Parathyroid adenoma (tissue), 2 donors: ENCODE results near the gene TRPC6.

Experiments used
- H2AFZ ChIP-seq: fragments of 300-600 bp; sonication (generic); one replicate; pipeline ENCODE4 v1.7.0; 2017; ENCODE audit warnings: antibody characterized with exemption, mild to moderate bottlenecking
- H3K27ac ChIP-seq: fragments of 300-600 bp; sonication (generic); one replicate; pipeline ENCODE4 v1.7.0; 2017
- H3K27me3 ChIP-seq: fragments of 300-600 bp; sonication (generic); one replicate; pipeline ENCODE4 v1.7.0; 2017; ENCODE audit warnings: low read length; ENCODE audit not compliant: control insufficient read depth, insufficient read depth
- H3K36me3 ChIP-seq: fragments of 300-600 bp; sonication (generic); one replicate; pipeline ENCODE4 v1.7.0; 2017; ENCODE audit warnings: low read length; ENCODE audit not compliant: control insufficient read depth, insufficient read depth
- H3K4me1 ChIP-seq: fragments of 300-600 bp; sonication (generic); one replicate; pipeline ENCODE4 v1.7.0; 2017; ENCODE audit warnings: control low read depth
- H3K4me2 ChIP-seq: fragments of 300-600 bp; sonication (generic); one replicate; pipeline ENCODE4 v1.7.0; 2017; ENCODE audit warnings: low read length
- H3K4me3 ChIP-seq: fragments of 300-600 bp; sonication (generic); one replicate; pipeline ENCODE4 v1.7.0; 2017; ENCODE audit warnings: low read depth, low read length
- H3K79me2 ChIP-seq: fragments of 300-600 bp; sonication (generic); one replicate; pipeline ENCODE4 v1.7.0; 2017; ENCODE audit warnings: control low read depth
- H3K9ac ChIP-seq: fragments of 300-600 bp; sonication (generic); one replicate; pipeline ENCODE4 v1.7.0; 2017; ENCODE audit warnings: mild to moderate bottlenecking
- H3K9me3 ChIP-seq: fragments of 300-600 bp; sonication (generic); one replicate; pipeline ENCODE4 v1.7.0; 2017; ENCODE audit warnings: low read length; ENCODE audit not compliant: control insufficient read depth
- CTCF ChIP-seq: fragments of 300-600 bp; sonication (generic); IDR thresholded peaks from one replicate; pipeline ENCODE4 v1.7.0; 2017; ENCODE audit warnings: antibody characterized with exemption, mild to moderate bottlenecking
- donor health status: primary hyperparathyroidism.

Gene TRPC6

GRCh38 chr11:101446238-101446637 lies 137.6 kb downstream of the TRPC6 start:
- TF ChIP-seq CTCF, result no peak
- Histone ChIP-seq H2AFZ (no peak overlapping the region), H3K9ac (no peak overlapping the region), H3K4me3 (no peak overlapping the region), H3K27ac (no peak overlapping the region), H3K79me2 (no peaks in the 10 kb centered on the region), H3K27me3 (no peaks in the 10 kb centered on the region), H3K9me3 (no peaks in the 10 kb centered on the region), H3K4me1 (no peaks in the 10 kb centered on the region), H3K36me3 (no peaks in the 10 kb centered on the region), H3K4me2 (no peak overlapping the region)

- no peaks in the 10 kb centered on the region for H3K9me3 ChIP-seq
- no peak overlapping the region for H3K27ac ChIP-seq
- H2AFZ ChIP-seq, result no peak overlapping the region
- no peaks in the 10 kb centered on the region for H3K27me3 ChIP-seq
- no peaks in the 10 kb centered on the region for H3K36me3 ChIP-seq
- TF ChIP-seq CTCF, result no peak
- H3K4me1 ChIP-seq, result no peaks in the 10 kb centered on the region
- no peak overlapping the region for H3K9ac ChIP-seq
- no peak overlapping the region for H3K4me2 ChIP-seq
- no peaks in the 10 kb centered on the region for H3K79me2 ChIP-seq
- no peak overlapping the region for H3K4me3 ChIP-seq
Observed at GRCh38 chr11:101445761-101446160, 138.0 kb downstream of the TRPC6 start.

- H3K9me3 ChIP-seq, result no peaks in the 10 kb centered on the region
- no peak overlapping the region for H3K4me2 ChIP-seq
- no peak overlapping the region for H3K9ac ChIP-seq
- no peaks in the 10 kb centered on the region for H3K36me3 ChIP-seq
- no peak for TF ChIP-seq CTCF
- no peak overlapping the region for H3K4me3 ChIP-seq
- H3K27me3 ChIP-seq, result no peaks in the 10 kb centered on the region
- H3K27ac ChIP-seq, result no peak overlapping the region
- H2AFZ ChIP-seq, result no peak overlapping the region
- no peaks in the 10 kb centered on the region for H3K4me1 ChIP-seq
- no peaks in the 10 kb centered on the region for H3K79me2 ChIP-seq
Observed at GRCh38 chr11:101444851-101445250, 139.0 kb downstream of the TRPC6 start.

- no peak overlapping the region for H3K4me3 ChIP-seq
Observed at GRCh38 chr11:101444164-101444563, 139.6 kb downstream of the TRPC6 start.

More at GRCh38 chr11:101444164-101444563, 139.6 kb downstream of the TRPC6 start:
- H2AFZ ChIP-seq, result no peak overlapping the region
- no peak overlapping the region for H3K27ac ChIP-seq
- no peak for TF ChIP-seq CTCF
- H3K27me3 ChIP-seq, result no peaks in the 10 kb centered on the region
- H3K9me3 ChIP-seq, result no peaks in the 10 kb centered on the region
- no peak overlapping the region for H3K9ac ChIP-seq
- no peaks in the 10 kb centered on the region for H3K4me1 ChIP-seq
- H3K4me2 ChIP-seq, result no peak overlapping the region
- H3K79me2 ChIP-seq, result no peaks in the 10 kb centered on the region
- no peaks in the 10 kb centered on the region for H3K36me3 ChIP-seq
